Subcutaneous preadipocyte (primary cell): Measurements from ENCODE around the gene ZNF611. TPM values are rescaled to one million over a fixed set of nuclear protein-coding genes. Genes with fewer than 3 reads are reported as not detected.

Experiments used
- total RNA-seq: library from RNA; depleted of rRNA; stranded (reverse); fragments of >200 nt; gene quantifications from 2 replicates; pipeline ENCODE4 v1.2.3, GENCODE V29; 2012

Gene ZNF611
- total RNA-seq: 8.1 and 11.3 TPM in 2 replicates

DNA sequence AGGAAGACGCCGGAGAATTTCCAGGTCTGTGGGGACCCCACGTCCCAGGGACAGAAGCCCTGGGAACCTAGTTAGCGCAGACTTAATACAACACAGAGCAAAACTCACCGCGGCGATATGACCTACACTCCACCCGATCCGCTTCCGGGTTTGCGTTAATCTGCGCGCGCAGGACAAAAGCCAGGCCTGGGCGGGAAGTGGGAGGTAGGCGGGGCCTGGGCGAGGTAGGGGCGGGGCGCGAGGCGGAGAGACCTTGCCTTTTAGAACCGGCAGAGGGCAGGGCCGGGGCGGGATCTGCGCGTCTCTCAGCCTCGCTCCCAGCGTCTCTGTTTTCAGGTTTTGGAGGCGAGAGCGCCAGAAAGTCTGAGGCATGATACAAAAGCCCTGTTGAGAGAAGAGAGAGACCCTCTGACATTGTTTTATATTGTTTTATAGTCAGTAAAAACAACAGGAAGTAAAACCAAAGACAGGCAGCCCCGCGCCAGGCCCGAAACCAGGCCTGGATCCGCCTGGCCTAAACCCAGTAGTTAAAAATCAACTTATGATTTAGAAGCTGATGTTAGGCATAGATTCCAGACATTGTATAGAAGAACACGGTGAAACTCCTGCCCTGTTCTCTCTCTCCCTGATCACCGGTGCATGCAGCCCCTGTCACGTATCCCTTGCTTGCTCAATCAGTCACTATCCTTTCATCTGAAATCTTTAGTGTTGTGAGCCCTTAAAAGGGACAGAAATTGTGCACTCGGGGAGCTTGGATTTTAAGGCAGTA lies at the start of gene ZNF611:
Gene ZNF611 (minus strand): TSS at position 152 of the 769 bp plus-strand sequence. CDS start 19,150 bp downstream, outside the sequence.

Other genes starting within 250 kb of the ZNF611 start
- gene ZNF808, start 207.4 kb downstream of the ZNF611 start, total RNA-seq: 15.2 and 16.2 TPM in 2 replicates
- 9.2 and 12.9 TPM in 2 replicates for gene ZNF701, start 164.8 kb downstream of the ZNF611 start, total RNA-seq
- 34.5 and 38.5 TPM in 2 replicates for gene ZNF83, start 96.7 kb downstream of the ZNF611 start, total RNA-seq
- 3.7 and 5.9 TPM in 2 replicates for gene ZNF600, start 51.7 kb upstream of the ZNF611 start, total RNA-seq
- gene ZNF28, start 86.6 kb upstream of the ZNF611 start, total RNA-seq: 10.7 and 13.7 TPM in 2 replicates
- gene ZNF468, start 122.6 kb upstream of the ZNF611 start, total RNA-seq: 11.4 and 16.8 TPM in 2 replicates
- 9.4 and 11.8 TPM in 2 replicates for gene ZNF320, start 162.6 kb upstream of the ZNF611 start, total RNA-seq
- gene ZNF888, start 188.4 kb upstream of the ZNF611 start, total RNA-seq: 2.6 and 3.3 TPM in 2 replicates
- 6.6 and 7.3 TPM in 2 replicates for gene ZNF816, start 227.8 kb upstream of the ZNF611 start, total RNA-seq